Type B pancreatic cell (in vitro differentiated cells): ENCODE results near the gene BPHL. TPM values are rescaled to one million over a fixed set of nuclear protein-coding genes. Genes with fewer than 3 reads are reported as not detected.
"Not testable (repeated sequence)": the region's sequence is repeated elsewhere in the genome, so short reads cannot be mapped to it uniquely, and the experiment has no call there.

Source experiments
- DNase-seq: peaks from one replicate; pipeline ENCODE4 v3.0.0; 2021; ENCODE audit warnings: mixed read lengths; ENCODE audit not compliant: unreplicated experiment; ENCODE audit errors: extremely low spot score
- H3K27ac Mint-ChIP-seq: 2 replicates; pipeline ENCODE4 v1.8.0; 2021; ENCODE audit warnings: mild to moderate bottlenecking, mixed read lengths
- H3K27me3 Mint-ChIP-seq: 2 replicates; pipeline ENCODE4 v1.8.0; 2021; ENCODE audit warnings: mixed read lengths
- H3K36me3 Mint-ChIP-seq: 2 replicates; pipeline ENCODE4 v1.8.0; 2021; ENCODE audit warnings: mixed read lengths
- H3K4me1 Mint-ChIP-seq: one replicate; pipeline ENCODE4 v1.8.0; 2021; ENCODE audit warnings: mixed read lengths; ENCODE audit not compliant: unreplicated experiment
- H3K4me3 Mint-ChIP-seq: 2 replicates; pipeline ENCODE4 v1.8.0; 2021; ENCODE audit warnings: mild to moderate bottlenecking, mixed read lengths
- H3K9me3 Mint-ChIP-seq: 2 replicates; pipeline ENCODE4 v1.8.0; 2021; ENCODE audit warnings: mixed read lengths
- total RNA-seq: library from RNA; stranded (reverse); gene quantifications from 2 replicates; pipeline ENCODE4 v1.2.1, GENCODE V29; 2021; ENCODE audit warnings: low replicate concordance
- TF ChIP-seq, protein P1 (sequence below): fragments of 200-600 bp; sonication (generic); conservative IDR thresholded peaks from 2 replicates; pipeline ENCODE4 v1.5.0; 2021; ENCODE audit warnings: antibody characterized with exemption, mild to moderate bottlenecking

The BPHL gene
- total RNA-seq, 1 donor from 2014 or later: 56.2 TPM

DNA sequence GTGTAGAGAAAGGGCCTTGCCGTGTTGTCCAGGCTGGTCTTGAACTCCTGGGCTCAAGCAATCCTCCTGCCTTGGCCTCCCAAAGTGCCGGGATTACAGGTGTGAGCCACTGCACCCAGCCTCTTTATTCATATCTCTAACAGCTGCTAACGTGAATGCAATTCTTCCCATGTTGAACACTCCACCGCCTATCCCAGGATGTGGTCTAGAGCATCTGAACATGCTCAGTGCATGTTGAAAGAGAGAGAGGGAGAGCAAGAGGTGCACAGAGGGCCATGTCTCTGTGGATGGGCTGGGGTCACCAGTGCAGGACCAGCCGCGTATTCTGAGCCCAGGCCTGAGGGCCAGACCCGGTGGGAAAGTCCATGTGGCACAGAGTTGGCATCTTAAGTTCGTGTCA is 26.1 kb downstream of the BPHL start:
- Mint-ChIP-seq H3K27ac (no peak overlapping the region), H3K4me3 (no peak overlapping the region), H3K9me3 (no peaks in the 10 kb centered on the region), H3K36me3 (peaks cover 26% of the 10 kb centered on the region), H3K4me1 (no peaks in the 10 kb centered on the region), H3K27me3 (no peaks in the 10 kb centered on the region)
- TF ChIP-seq, protein P1, sequence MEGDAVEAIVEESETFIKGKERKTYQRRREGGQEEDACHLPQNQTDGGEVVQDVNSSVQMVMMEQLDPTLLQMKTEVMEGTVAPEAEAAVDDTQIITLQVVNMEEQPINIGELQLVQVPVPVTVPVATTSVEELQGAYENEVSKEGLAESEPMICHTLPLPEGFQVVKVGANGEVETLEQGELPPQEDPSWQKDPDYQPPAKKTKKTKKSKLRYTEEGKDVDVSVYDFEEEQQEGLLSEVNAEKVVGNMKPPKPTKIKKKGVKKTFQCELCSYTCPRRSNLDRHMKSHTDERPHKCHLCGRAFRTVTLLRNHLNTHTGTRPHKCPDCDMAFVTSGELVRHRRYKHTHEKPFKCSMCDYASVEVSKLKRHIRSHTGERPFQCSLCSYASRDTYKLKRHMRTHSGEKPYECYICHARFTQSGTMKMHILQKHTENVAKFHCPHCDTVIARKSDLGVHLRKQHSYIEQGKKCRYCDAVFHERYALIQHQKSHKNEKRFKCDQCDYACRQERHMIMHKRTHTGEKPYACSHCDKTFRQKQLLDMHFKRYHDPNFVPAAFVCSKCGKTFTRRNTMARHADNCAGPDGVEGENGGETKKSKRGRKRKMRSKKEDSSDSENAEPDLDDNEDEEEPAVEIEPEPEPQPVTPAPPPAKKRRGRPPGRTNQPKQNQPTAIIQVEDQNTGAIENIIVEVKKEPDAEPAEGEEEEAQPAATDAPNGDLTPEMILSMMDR: no peak
- no peak for DNase-seq

DNA sequence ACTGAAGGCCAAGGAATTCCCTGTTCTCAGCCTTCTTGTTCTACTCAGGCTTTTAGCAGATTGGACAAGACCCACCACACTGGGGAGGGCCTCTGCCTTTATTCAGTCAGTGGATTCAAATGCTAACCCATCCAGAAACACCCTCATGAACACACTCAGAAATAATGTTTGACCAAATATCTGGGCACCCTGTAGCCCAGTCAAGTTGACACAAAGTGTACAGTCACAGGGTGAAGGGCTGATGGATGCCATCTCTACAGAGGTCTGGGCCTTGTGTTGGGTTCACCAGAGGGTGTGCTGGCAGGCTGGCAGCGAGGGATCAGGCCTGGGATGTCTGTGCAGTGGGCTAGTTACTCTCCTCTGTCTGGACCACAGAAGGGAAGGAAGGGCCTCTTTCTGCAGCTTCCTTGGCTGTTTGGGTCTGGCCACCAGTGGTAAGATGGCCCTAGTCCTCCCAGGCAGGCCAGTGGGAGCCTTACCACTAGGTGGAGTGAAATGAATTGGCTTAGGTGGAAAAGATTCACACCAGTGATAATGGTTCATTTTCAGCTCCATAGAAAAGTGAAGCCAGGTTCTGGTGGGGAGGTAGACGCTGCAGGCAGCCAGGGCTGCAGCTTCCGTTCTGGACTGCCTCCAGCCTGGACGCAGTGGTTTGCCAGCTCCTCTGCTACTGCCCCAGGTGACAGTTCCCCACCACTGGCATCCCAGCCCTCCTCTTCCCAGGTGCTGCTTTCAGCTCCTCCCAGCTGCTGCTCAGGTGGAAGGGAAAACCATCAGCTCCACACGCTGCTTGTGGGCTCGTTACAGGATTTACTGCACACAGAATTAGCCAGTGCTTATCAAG is 29.6 kb downstream of the BPHL start:
- no peaks in the 10 kb centered on the region for H3K27me3 Mint-ChIP-seq
- DNase-seq: no peak
- peaks cover 33% of the 10 kb centered on the region for H3K36me3 Mint-ChIP-seq
- H3K27ac Mint-ChIP-seq: no peak overlapping the region
- no peak overlapping the region for H3K4me3 Mint-ChIP-seq
- TF ChIP-seq, protein P1: peak; percentile 31
- H3K9me3 Mint-ChIP-seq: no peaks in the 10 kb centered on the region
- H3K4me1 Mint-ChIP-seq: no peaks in the 10 kb centered on the region

GRCh38 chr6:3151691-3152090 is 33.2 kb downstream of the BPHL start:
- no peaks in the 10 kb centered on the region for H3K9me3 Mint-ChIP-seq
- no peak for DNase-seq
- H3K36me3 Mint-ChIP-seq: peaks cover 26% of the 10 kb centered on the region
- no peak overlapping the region for H3K4me3 Mint-ChIP-seq
- no peak overlapping the region for H3K27ac Mint-ChIP-seq
- peaks cover 3% of the 10 kb centered on the region for H3K27me3 Mint-ChIP-seq
- H3K4me1 Mint-ChIP-seq: peaks cover 6% of the 10 kb centered on the region
- TF ChIP-seq, protein P1: no peak

- TF ChIP-seq, protein P1: no peak
- H3K27me3 Mint-ChIP-seq: peaks cover 3% of the 10 kb centered on the region
- H3K27ac Mint-ChIP-seq: no peak overlapping the region
- no peaks in the 10 kb centered on the region for H3K9me3 Mint-ChIP-seq
- no peak overlapping the region for H3K4me3 Mint-ChIP-seq
- peaks cover 6% of the 10 kb centered on the region for H3K4me1 Mint-ChIP-seq
- DNase-seq: no peak
- H3K36me3 Mint-ChIP-seq: peaks cover 20% of the 10 kb centered on the region
Measured at GRCh38 chr6:3152689-3153088, 34.2 kb downstream of the BPHL start.

DNA sequence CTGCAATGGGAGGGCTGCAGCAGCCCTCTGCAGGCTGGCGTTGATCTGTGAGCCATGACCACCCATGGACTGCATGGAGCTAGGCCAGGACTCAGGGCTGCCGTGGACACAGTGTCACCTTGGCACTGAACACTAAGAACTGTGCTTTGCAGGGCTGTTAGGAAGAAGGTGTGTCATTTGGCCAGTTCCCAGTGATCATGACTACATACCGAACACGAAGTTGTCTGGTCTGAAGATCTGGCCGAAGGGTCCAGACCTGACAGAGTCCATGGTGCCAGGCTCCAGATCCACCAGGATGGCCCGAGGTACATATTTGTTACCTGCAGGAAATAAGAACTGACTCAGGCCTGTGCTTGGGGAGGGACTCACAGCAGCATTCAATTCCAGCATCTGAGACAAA is 36.9 kb downstream of the BPHL start:
- peak overlapping the region; percentile 95 for H3K4me3 Mint-ChIP-seq
- H3K27me3 Mint-ChIP-seq: peaks cover 13% of the 10 kb centered on the region
- peaks cover 23% of the 10 kb centered on the region for H3K36me3 Mint-ChIP-seq
- H3K4me1 Mint-ChIP-seq: peaks cover 14% of the 10 kb centered on the region
- peak overlapping the region; percentile 46 for H3K27ac Mint-ChIP-seq
- H3K9me3 Mint-ChIP-seq, DNase-seq: not testable (repeated sequence)

GRCh38 chr6:3156184-3157130 is 37.9 kb downstream of the BPHL start:
- DNase-seq: not testable (repeated sequence)

More at GRCh38 chr6:3156184-3157130, 37.9 kb downstream of the BPHL start:
- H3K4me3 Mint-ChIP-seq: peak overlapping the region; percentile 95
- peak overlapping the region; percentile 92 for H3K27ac Mint-ChIP-seq
- peaks cover 14% of the 10 kb centered on the region for H3K4me1 Mint-ChIP-seq
- H3K9me3 Mint-ChIP-seq: not testable (repeated sequence)
- peaks cover 18% of the 10 kb centered on the region for H3K27me3 Mint-ChIP-seq
- peaks cover 14% of the 10 kb centered on the region for H3K36me3 Mint-ChIP-seq
